Panc1 (cell line): ENCODE measurements around the gene REPIN1. TPM values are rescaled to one million over a fixed set of nuclear protein-coding genes. Genes with fewer than 3 reads are reported as not detected.

Experiments used
- ATAC-seq: fragments of 200-7000 bp; cut with Tn5 transposase; 2 replicates; pipeline ENCODE4 v1.9.1; 2020; ENCODE audit warnings: mild to moderate bottlenecking, moderate library complexity
- BruUV-seq: library from RNA; stranded (reverse); fragments of 400-500 nt; replicated peaks from 2 replicates; lab custom pipeline; 2021; lab: Mats Ljungman, UMichigan
- CTCF ChIA-PET: fragments of 300-600 bp; sonication (Branson Sonifier 250); formaldehyde crosslinking; loops from one replicate; lab custom pipeline; 2022; ENCODE audit warnings: antibody characterized with exemption; lab: Charles Lee
- POLR2A ChIA-PET: fragments of 300-600 bp; sonication (Branson Sonifier 250); formaldehyde crosslinking; loops from one replicate; lab custom pipeline; 2022; ENCODE audit warnings: antibody characterized with exemption; lab: Charles Lee
- DNase-seq: peaks from one replicate; pipeline ENCODE4 v3.0.0-alpha.2; 2010; ENCODE audit warnings: low read depth, low spot score
- H3K27ac ChIP-seq: 2 replicates; pipeline ENCODE4 v1.5.1; 2011; ENCODE audit warnings: mild to moderate bottlenecking, low read length, inconsistent platforms
- H3K27me3 ChIP-seq: fragments of 200-500 bp; sonication (Bioruptor generic); 2 replicates; pipeline ENCODE4 v1.6.0; 2014; ENCODE audit warnings: low read length, inconsistent platforms; ENCODE audit not compliant: control insufficient read depth, insufficient read depth
- H3K36me3 ChIP-seq: fragments of 200-500 bp; sonication (Bioruptor generic); 2 replicates; pipeline ENCODE4 v1.5.1; 2014; ENCODE audit warnings: inconsistent platforms, mild to moderate bottlenecking, low read length, moderate library complexity; ENCODE audit not compliant: control insufficient read depth, insufficient read depth
- H3K4me1 ChIP-seq: 2 replicates; pipeline ENCODE4 v1.5.1; 2011; ENCODE audit warnings: inconsistent platforms, mild to moderate bottlenecking, low read length, moderate library complexity; ENCODE audit not compliant: control insufficient read depth, insufficient read depth
- H3K4me3 ChIP-seq, 2 experiments: 2 replicates each; pipeline ENCODE4 v1.5.1; 2011 to 2012; ENCODE audit warnings: low read depth in 2 of 2, low read length in 2 of 2, mild to moderate bottlenecking in 2 of 2, inconsistent platforms in 1 of 2, moderate library complexity in 1 of 2
- H3K9me3 ChIP-seq: fragments of 200-500 bp; sonication (Bioruptor generic); 2 replicates; pipeline ENCODE4 v1.5.1; 2014; ENCODE audit warnings: low read depth, mild to moderate bottlenecking, inconsistent platforms, low read length, moderate library complexity; ENCODE audit not compliant: control insufficient read depth, insufficient read depth
- POLR2AphosphoS5 ChIP-seq: IDR thresholded peaks from 2 replicates; pipeline ENCODE4 v1.6.1; 2012; ENCODE audit warnings: mild to moderate bottlenecking, low read depth, low read length, moderate library complexity
- SIN3A ChIP-seq: IDR thresholded peaks from 2 replicates; pipeline ENCODE4 v1.6.1; 2012; ENCODE audit warnings: low read depth, mild to moderate bottlenecking, low read length, moderate library complexity, borderline replicate concordance; ENCODE audit not compliant: insufficient read depth
- TCF7L2 ChIP-seq: IDR thresholded peaks from 2 replicates; pipeline ENCODE4 v1.6.1; 2011; ENCODE audit warnings: mild to moderate bottlenecking, low read depth, low read length, inconsistent platforms
- in situ Hi-C: cut with HindIII; loops from 2 replicates; pipeline ENCODE4 v1.10.0; 2016; ENCODE audit warnings: low sequenced_read_pairs, low pct_unique_long_range_greater_than_20kb
- intact Hi-C: fragments of 100-400 bp; cut with micrococcal nuclease; formaldehyde crosslinking; loops from one replicate; pipeline ENCODE4 v1.10.0; 2022; ENCODE audit not compliant: unreplicated experiment
- total RNA-seq: library from RNA; stranded (reverse); gene quantifications from one replicate; pipeline ENCODE4 v1.2.1, GENCODE V29; 2021; ENCODE audit not compliant: unreplicated experiment
- TF ChIP-seq, protein P1 (sequence below), 2 experiments: IDR thresholded peaks; 2 replicates each; pipeline ENCODE4 v1.6.1; 2011 to 2012; ENCODE audit warnings: low read depth in 2 of 2, control low read depth in 1 of 2, low read length in 1 of 2, mild to moderate bottlenecking in 1 of 2, moderate library complexity in 1 of 2; ENCODE audit not compliant: insufficient read depth in 1 of 2

The REPIN1 gene
- total RNA-seq, 1 experiment from 2014 or later = 209 TPM

DNA sequence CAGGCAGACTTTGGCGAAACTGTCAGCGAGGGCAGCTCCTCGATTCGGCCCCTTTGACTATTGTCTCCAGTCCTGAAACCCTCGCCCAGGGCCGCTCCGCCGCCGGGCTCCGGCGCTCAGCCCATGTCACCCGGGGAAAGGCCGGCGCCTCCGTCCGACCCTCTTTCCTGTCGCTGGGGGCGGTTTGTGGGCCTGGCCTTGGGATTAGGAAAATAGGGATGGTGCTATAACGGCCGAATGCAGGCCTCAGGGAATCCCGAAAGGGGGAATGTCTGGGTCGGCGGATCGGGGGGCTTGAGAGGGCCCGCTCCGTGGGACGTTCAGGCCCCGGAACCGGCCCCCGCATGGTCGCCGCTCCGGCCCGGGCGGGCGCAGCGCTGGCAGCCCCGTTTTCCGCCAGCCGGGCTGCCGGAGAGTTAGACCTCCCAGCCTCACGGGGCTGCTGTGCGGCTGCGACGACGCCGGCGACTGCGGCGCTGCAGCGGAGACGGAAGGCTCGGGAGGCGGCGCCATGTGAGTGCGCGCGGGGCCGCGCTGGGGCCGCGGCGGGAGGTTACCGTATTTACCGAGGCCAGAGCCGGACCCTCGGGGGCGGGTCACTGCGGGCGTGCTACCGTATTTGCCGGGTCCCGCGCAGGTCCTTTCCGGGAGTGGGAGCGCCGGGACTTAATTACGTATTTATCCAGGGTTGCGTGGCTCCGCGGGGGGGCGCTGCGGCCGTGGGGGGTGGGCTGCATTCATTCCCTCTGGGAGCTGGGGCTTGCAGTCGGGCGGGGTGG, 36.4 kb downstream of the REPIN1 start:
- in situ Hi-C loops = no loop called here
- intact Hi-C loops = no loop called here
- DNase-seq = no peak

DNA sequence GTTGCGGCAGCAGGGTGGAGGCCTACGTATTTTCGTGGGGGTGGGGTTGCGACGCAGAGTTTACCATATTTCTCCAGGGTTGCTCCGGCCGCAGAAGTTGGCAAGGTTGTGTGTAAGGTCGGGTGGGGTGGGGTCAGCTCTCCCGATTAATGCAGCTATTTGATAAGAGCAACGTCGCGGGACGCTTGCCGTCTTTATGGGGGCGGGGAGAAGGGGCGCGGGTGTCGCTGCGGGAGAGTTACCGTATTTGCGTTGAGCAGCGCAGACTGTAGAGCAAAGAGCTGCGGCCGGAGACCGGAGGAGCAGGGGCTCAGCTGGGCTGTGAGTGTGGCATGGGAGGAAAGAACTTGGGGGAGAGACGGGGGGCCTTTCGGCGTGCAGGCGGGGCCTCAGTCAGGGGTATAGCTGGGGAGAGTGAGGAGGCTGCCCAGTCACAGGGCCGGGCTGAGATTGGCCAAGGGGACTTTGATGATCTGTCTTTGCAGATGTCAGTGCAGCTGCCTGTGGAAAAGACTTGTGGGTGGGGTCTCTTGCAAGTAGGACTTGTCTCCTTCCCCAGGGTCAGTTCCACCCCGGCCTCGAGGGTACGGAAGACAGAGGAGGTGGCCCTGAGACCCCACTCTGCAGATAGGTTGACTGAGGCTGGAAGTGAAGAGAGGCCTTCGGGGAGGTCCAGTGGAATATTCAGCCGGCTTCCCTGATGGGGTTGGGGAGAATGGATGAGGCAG, 37.1 kb downstream of the REPIN1 start:
- intact Hi-C loops = no loop called here
- BruUV-seq = no TSS peak
- ChIA-PET POLR2A (no interaction called here), CTCF (interaction anchor here (0.6 to 0.7 kb wide), 2 partner anchors 86 to 90 kb away, joined by 3 to 8 read pairs; no protein-coding TSS in a partner anchor)
- Histone ChIP-seq H3K27ac (peak overlapping the region; percentile 94), H3K4me3 (peak overlapping the region; percentile 61 to 71), H3K27me3 (no peaks in the 10 kb centered on the region), H3K36me3 (no peaks in the 10 kb centered on the region), H3K4me1 (peaks cover 41% of the 10 kb centered on the region), H3K9me3 (no peaks in the 10 kb centered on the region)
- TF ChIP-seq, protein P1, sequence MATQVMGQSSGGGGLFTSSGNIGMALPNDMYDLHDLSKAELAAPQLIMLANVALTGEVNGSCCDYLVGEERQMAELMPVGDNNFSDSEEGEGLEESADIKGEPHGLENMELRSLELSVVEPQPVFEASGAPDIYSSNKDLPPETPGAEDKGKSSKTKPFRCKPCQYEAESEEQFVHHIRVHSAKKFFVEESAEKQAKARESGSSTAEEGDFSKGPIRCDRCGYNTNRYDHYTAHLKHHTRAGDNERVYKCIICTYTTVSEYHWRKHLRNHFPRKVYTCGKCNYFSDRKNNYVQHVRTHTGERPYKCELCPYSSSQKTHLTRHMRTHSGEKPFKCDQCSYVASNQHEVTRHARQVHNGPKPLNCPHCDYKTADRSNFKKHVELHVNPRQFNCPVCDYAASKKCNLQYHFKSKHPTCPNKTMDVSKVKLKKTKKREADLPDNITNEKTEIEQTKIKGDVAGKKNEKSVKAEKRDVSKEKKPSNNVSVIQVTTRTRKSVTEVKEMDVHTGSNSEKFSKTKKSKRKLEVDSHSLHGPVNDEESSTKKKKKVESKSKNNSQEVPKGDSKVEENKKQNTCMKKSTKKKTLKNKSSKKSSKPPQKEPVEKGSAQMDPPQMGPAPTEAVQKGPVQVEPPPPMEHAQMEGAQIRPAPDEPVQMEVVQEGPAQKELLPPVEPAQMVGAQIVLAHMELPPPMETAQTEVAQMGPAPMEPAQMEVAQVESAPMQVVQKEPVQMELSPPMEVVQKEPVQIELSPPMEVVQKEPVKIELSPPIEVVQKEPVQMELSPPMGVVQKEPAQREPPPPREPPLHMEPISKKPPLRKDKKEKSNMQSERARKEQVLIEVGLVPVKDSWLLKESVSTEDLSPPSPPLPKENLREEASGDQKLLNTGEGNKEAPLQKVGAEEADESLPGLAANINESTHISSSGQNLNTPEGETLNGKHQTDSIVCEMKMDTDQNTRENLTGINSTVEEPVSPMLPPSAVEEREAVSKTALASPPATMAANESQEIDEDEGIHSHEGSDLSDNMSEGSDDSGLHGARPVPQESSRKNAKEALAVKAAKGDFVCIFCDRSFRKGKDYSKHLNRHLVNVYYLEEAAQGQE (IDR thresholded peaks at IDR 0.05; ENCODE audit: insufficient read depth in 1 of 2, low read depth in 2 of 2, low read length in 1 of 2) = no peak
- peak; percentile 68 for ATAC-seq
- in situ Hi-C loops = no loop called here
- no peak for DNase-seq

More for the DNA sequence above, 36.4 kb downstream of the REPIN1 start:
- no peaks in the 10 kb centered on the region for H3K27me3 ChIP-seq
- BruUV-seq = no TSS peak
- POLR2A ChIA-PET = no interaction called here
- peak overlapping the region; percentile 61 to 71 for H3K4me3 ChIP-seq
- peaks cover 48% of the 10 kb centered on the region for H3K4me1 ChIP-seq
- H3K36me3 ChIP-seq = no peaks in the 10 kb centered on the region
- CTCF ChIA-PET = interaction anchor here (0.8 kb wide), 1 partner anchor 59 kb away, joined by 4 read pairs; no protein-coding TSS in a partner anchor
- H3K27ac ChIP-seq = peak overlapping the region; percentile 94
- TF ChIP-seq, protein P1 (IDR thresholded peaks at IDR 0.05; ENCODE audit: insufficient read depth in 1 of 2, low read depth in 2 of 2, low read length in 1 of 2) = no peak
- TF ChIP-seq TCF7L2 (no peak), POLR2AphosphoS5 (peak; percentile 31; the same call in 1 of the 2 replicates), SIN3A (peak; percentile 83; the same call in 1 of the 2 replicates)
- H3K9me3 ChIP-seq = no peaks in the 10 kb centered on the region
- ATAC-seq = peak; percentile 89
